Thoracic aorta (tissue), 2 donors: Measurements from ENCODE around the gene NAT8L. TPM values are rescaled to one million over a fixed set of nuclear protein-coding genes. Genes with fewer than 3 reads are reported as not detected.
A peak's percentile ranks its signal among the peaks of the same experiment; 100 is the strongest.

Experiments used
- ATAC-seq: fragments of 150-250 bp; one replicate; pipeline ENCODE4 v1.8.0; 2017; ENCODE audit warnings: low read depth; ENCODE audit not compliant: insufficient number of reproducible peaks, low FRiP score
- DNase-seq: peaks from one replicate; pipeline ENCODE4 v3.0.0-alpha.2; 2020; ENCODE audit warnings: low spot score
- H3K27ac ChIP-seq, 2 donors: fragments of 200-600 bp; sonication (generic); 1 replicate in 1 of 2; 2 replicates in 1 of 2; pipeline ENCODE4 v1.5.1; 2016; ENCODE audit warnings: mild to moderate bottlenecking in 2 of 2, moderate library complexity in 2 of 2
- H3K27me3 ChIP-seq: fragments of 200-600 bp; sonication (generic); replicated peaks from 2 replicates; pipeline ENCODE4 v1.6.0; 2016; ENCODE audit warnings: mild to moderate bottlenecking; ENCODE audit not compliant: insufficient read depth
- H3K36me3 ChIP-seq: fragments of 200-600 bp; sonication (generic); one replicate; pipeline ENCODE4 v1.5.1; 2016
- H3K4me1 ChIP-seq, 2 donors: fragments of 200-600 bp; sonication (generic); 1 replicate in 1 of 2; 2 replicates in 1 of 2; pipeline versions ENCODE4 v1.5.1 to v1.6.0; 2016; ENCODE audit warnings: low read depth in 2 of 2, mild to moderate bottlenecking in 1 of 2; ENCODE audit not compliant: control insufficient read depth in 1 of 2
- H3K4me3 ChIP-seq: fragments of 200-600 bp; sonication (generic); 2 replicates; pipeline ENCODE4 v1.5.1; 2016; ENCODE audit warnings: mild to moderate bottlenecking
- H3K9me3 ChIP-seq: fragments of 200-600 bp; sonication (generic); 2 replicates; pipeline ENCODE4 v1.5.1; 2016
- total RNA-seq, 2 donors: library from RNA; depleted of rRNA; stranded (reverse); fragments of >200 nt; gene quantifications; one replicate each; pipeline versions ENCODE4 v1.1.0 to v1.2.3, GENCODE V29; 2016
- TF ChIP-seq, protein P1 (sequence below): fragments of 200-600 bp; sonication (generic); IDR thresholded peaks from one replicate; pipeline ENCODE4 v1.5.1; 2019; ENCODE audit warnings: antibody characterized with exemption

The NAT8L gene
- total RNA-seq, 2 donors from 2014 or later: under 0.01 TPM; not detected in 1

DNA sequence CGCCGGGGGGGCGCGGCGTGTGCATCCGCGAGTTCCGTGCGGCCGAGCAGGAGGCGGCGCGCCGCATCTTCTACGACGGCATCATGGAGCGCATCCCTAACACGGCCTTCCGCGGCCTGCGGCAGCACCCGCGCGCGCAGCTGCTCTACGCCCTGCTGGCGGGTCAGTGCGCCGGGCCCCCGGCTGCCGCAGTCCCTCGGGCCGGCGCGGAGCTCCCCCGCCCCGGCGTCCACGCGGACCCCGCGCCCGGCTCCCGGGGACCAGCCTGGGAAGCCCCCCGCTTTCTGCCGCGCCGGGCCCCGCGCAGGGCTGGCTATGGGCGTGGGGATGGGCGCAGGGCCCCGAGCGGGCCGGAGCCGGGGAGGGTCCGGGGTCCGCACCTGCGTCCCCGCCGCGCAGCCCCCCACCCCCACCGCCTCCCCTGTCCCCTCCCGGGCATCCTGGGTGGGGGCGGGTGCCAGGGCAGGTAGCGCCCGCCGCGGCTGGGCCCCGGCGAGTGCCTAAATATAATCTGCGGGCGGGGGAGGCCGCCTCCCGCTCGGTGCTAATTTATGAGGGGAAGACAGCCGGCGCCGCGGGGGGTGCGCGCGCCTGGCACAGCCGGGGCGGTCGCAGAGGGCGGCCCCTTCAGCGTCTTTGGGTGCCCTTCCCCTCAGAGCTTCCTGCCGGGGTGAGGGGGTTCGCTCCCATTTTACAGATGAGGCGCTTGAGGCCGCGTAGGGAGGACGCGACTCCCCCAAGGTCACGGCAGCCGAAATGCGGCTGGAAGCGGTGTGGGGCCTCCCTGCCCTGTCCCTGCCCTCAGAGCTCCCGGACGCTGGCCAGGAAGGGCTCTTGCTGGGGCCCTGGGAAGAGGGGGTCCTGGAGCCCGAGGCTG is 837 bp downstream of the NAT8L start:
- DNase-seq (no peak), ATAC-seq (no peak)
- Histone ChIP-seq H3K36me3 (no peaks in the 10 kb centered on the region), H3K9me3 (no peaks in the 10 kb centered on the region), H3K27ac (no peak overlapping the region), H3K4me1 (peaks cover 0 to 9% of the 10 kb centered on the region in 2 donors), H3K27me3 (no peaks in the 10 kb centered on the region), H3K4me3 (peak overlapping the region; percentile 7)
- TF ChIP-seq, protein P1, sequence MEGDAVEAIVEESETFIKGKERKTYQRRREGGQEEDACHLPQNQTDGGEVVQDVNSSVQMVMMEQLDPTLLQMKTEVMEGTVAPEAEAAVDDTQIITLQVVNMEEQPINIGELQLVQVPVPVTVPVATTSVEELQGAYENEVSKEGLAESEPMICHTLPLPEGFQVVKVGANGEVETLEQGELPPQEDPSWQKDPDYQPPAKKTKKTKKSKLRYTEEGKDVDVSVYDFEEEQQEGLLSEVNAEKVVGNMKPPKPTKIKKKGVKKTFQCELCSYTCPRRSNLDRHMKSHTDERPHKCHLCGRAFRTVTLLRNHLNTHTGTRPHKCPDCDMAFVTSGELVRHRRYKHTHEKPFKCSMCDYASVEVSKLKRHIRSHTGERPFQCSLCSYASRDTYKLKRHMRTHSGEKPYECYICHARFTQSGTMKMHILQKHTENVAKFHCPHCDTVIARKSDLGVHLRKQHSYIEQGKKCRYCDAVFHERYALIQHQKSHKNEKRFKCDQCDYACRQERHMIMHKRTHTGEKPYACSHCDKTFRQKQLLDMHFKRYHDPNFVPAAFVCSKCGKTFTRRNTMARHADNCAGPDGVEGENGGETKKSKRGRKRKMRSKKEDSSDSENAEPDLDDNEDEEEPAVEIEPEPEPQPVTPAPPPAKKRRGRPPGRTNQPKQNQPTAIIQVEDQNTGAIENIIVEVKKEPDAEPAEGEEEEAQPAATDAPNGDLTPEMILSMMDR: no peak

- Histone ChIP-seq H3K27me3 (no peaks in the 10 kb centered on the region), H3K36me3 (no peaks in the 10 kb centered on the region), H3K4me3 (no peak overlapping the region), H3K27ac (no peak overlapping the region), H3K9me3 (no peaks in the 10 kb centered on the region), H3K4me1 (peaks cover 0 to 9% of the 10 kb centered on the region in 2 donors)
- ATAC-seq (no peak), DNase-seq (no peak)
- TF ChIP-seq, protein P1: no peak
Measured at GRCh38 chr4:2060611-2061185, 1.6 kb downstream of the NAT8L start.

GRCh38 chr4:2061186-2062131 is 2.3 kb downstream of the NAT8L start:
- Histone ChIP-seq H3K4me3 (no peak overlapping the region), H3K36me3 (no peaks in the 10 kb centered on the region), H3K27me3 (no peaks in the 10 kb centered on the region)

GRCh38 chr4:2062168-2062807 is 3.2 kb downstream of the NAT8L start:
- H3K27ac ChIP-seq: no peak overlapping the region

More at GRCh38 chr4:2061186-2062131, 2.3 kb downstream of the NAT8L start:
- Histone ChIP-seq H3K9me3 (no peaks in the 10 kb centered on the region), H3K4me1 (peaks cover 0 to 9% of the 10 kb centered on the region in 2 donors), H3K27ac (no peak overlapping the region)
- ATAC-seq (no peak), DNase-seq (no peak)
- TF ChIP-seq, protein P1: no peak

More at GRCh38 chr4:2062168-2062807, 3.2 kb downstream of the NAT8L start:
- DNase-seq (no peak), ATAC-seq (no peak)
- H3K4me3 ChIP-seq: no peak overlapping the region
- H3K27me3 ChIP-seq: no peaks in the 10 kb centered on the region
- peaks cover 0 to 9% of the 10 kb centered on the region in 2 donors for H3K4me1 ChIP-seq
- H3K9me3 ChIP-seq: no peaks in the 10 kb centered on the region
- TF ChIP-seq, protein P1: no peak
- H3K36me3 ChIP-seq: no peaks in the 10 kb centered on the region
